Islet of Langerhans (tissue), 1 donor: ENCODE results near the gene FOLR2.

Experiments
- FAIRE-seq: peaks from one replicate; lab custom pipeline; 2011; peaks lifted over from hg19 to GRCh38; lab: Jason Lieb, UNC

The FOLR2 gene

GRCh38 chr11:72230764-72231365 lies 14.3 kb downstream of the FOLR2 start:
- FAIRE-seq, result no peak

- no peak for FAIRE-seq
Measured at GRCh38 chr11:72231396-72232259, 15.0 kb downstream of the FOLR2 start.

- no peak for FAIRE-seq
Measured at GRCh38 chr11:72232260-72233055, 15.9 kb downstream of the FOLR2 start.

GRCh38 chr11:72233056-72233772 lies 16.6 kb downstream of the FOLR2 start:
- FAIRE-seq, result no peak

- FAIRE-seq, result no peak
Measured at GRCh38 chr11:72233773-72234513, 17.3 kb downstream of the FOLR2 start.

GRCh38 chr11:72234514-72234830 lies 17.9 kb downstream of the FOLR2 start:
- no peak for FAIRE-seq

- FAIRE-seq, result no peak
Measured at GRCh38 chr11:72234920-72235319, 18.3 kb downstream of the FOLR2 start.

- FAIRE-seq, result no peak
Measured at GRCh38 chr11:72235351-72236057, 18.9 kb downstream of the FOLR2 start.

GRCh38 chr11:72236083-72236697 lies 19.6 kb downstream of the FOLR2 start:
- FAIRE-seq, result no peak

- FAIRE-seq, result no peak
Measured at GRCh38 chr11:72236774-72237111, 20.1 kb downstream of the FOLR2 start.

GRCh38 chr11:72237112-72237931 lies 20.7 kb downstream of the FOLR2 start:
- no peak for FAIRE-seq

- FAIRE-seq, result no peak
Measured at GRCh38 chr11:72238040-72238450, 21.5 kb downstream of the FOLR2 start.

GRCh38 chr11:72238492-72239312 lies 22.1 kb downstream of the FOLR2 start:
- FAIRE-seq, result no peak

GRCh38 chr11:72239313-72239848 lies 22.8 kb downstream of the FOLR2 start:
- FAIRE-seq, result no peak

GRCh38 chr11:72239849-72240460 lies 23.4 kb downstream of the FOLR2 start:
- no peak for FAIRE-seq

- no peak for FAIRE-seq
Measured at GRCh38 chr11:72240461-72241290, 24.1 kb downstream of the FOLR2 start.

GRCh38 chr11:72241291-72241781 lies 24.7 kb downstream of the FOLR2 start:
- FAIRE-seq, result no peak
